H1 (cell line): ENCODE data around the gene BTBD9. TPM values are rescaled to one million over a fixed set of nuclear protein-coding genes. Genes with fewer than 3 reads are reported as not detected.

Experiments
- CTCF ChIA-PET: fragments of 300-600 bp; sonication (Branson Sonifier 250); formaldehyde crosslinking; loops from one replicate; lab custom pipeline; 2021; ENCODE audit not compliant: partially characterized antibody; lab: Charles Lee
- POLR2A ChIA-PET: fragments of 300-600 bp; sonication (Branson Sonifier 250); formaldehyde crosslinking; loops from one replicate; lab custom pipeline; 2021; ENCODE audit warnings: inconsistent platforms; ENCODE audit not compliant: partially characterized antibody; lab: Charles Lee
- DNase-seq, 2 experiments: peaks; one replicate each; pipeline versions ENCODE4 v3.0.0 to v3.0.0-alpha.2; 2010 to 2022; ENCODE audit warnings: low spot score in 2 of 2, low read depth in 1 of 2, mixed read lengths in 1 of 2
- FAIRE-seq: peaks from 2 replicates; lab custom pipeline; 2011; peaks lifted over from hg19 to GRCh38; lab: Jason Lieb, UNC
- H2AFZ ChIP-seq: 2 replicates; pipeline ENCODE4 v1.8.1; 2012; ENCODE audit warnings: low read length, inconsistent platforms
- H2AK5ac ChIP-seq: 2 replicates; pipeline ENCODE4 v1.6.1; 2013; ENCODE audit warnings: low read depth, low read length
- H2BK120ac ChIP-seq: replicated peaks from 2 replicates; pipeline ENCODE3; 2013; ENCODE audit warnings: low read depth, low read length, inconsistent platforms
- H2BK12ac ChIP-seq: 2 replicates; pipeline ENCODE4 v1.6.1; 2013; ENCODE audit warnings: low read depth, low read length
- H2BK15ac ChIP-seq: 2 replicates; pipeline ENCODE4 v1.6.1; 2013; ENCODE audit warnings: low read length
- H2BK20ac ChIP-seq: 2 replicates; pipeline ENCODE4 v1.6.1; 2013; ENCODE audit warnings: low read length
- H2BK5ac ChIP-seq: 2 replicates; pipeline ENCODE4 v1.6.1; 2013; ENCODE audit warnings: low read depth, low read length
- H3K14ac ChIP-seq: 2 replicates; pipeline ENCODE4 v1.6.1; 2013; ENCODE audit warnings: inconsistent platforms; ENCODE audit not compliant: insufficient read length
- H3K18ac ChIP-seq: 2 replicates; pipeline ENCODE4 v1.6.1; 2013; ENCODE audit warnings: low read length; ENCODE audit errors: extremely low read depth
- H3K23ac ChIP-seq: 2 replicates; pipeline ENCODE4 v1.6.1; 2013; ENCODE audit warnings: inconsistent platforms; ENCODE audit not compliant: insufficient read length
- H3K23me2 ChIP-seq: 2 replicates; pipeline ENCODE4 v1.6.1; 2013; ENCODE audit warnings: low read depth, low read length
- H3K27ac ChIP-seq: 2 replicates; pipeline ENCODE4 v1.6.1; 2011; ENCODE audit warnings: low read depth, low read length, inconsistent platforms
- H3K27me3 ChIP-seq, 4 experiments: replicated peaks in 1 of 4; 1 replicate in 1 of 4; 2 replicates in 3 of 4; pipeline versions ENCODE4 v1.6.1 to v1.8.1; 2011 to 2013; ENCODE audit warnings: low read length in 3 of 4, mild to moderate bottlenecking in 3 of 4, inconsistent platforms in 2 of 4, mixed read lengths in 2 of 4, moderate library complexity in 1 of 4; ENCODE audit not compliant: control insufficient read depth in 3 of 4, insufficient read depth in 3 of 4; ENCODE audit errors: extremely low read depth in 1 of 4
- H3K36me3 ChIP-seq, 4 experiments: 2 replicates each; pipeline versions ENCODE4 v1.6.1 to v1.8.1; 2011 to 2013; ENCODE audit warnings: mild to moderate bottlenecking in 4 of 4, low read length in 3 of 4, moderate library complexity in 2 of 4, control low read depth in 1 of 4, inconsistent platforms in 1 of 4; ENCODE audit not compliant: insufficient read depth in 4 of 4, control insufficient read depth in 2 of 4
- H3K4ac ChIP-seq: replicated peaks from 2 replicates; pipeline ENCODE3; 2013; ENCODE audit warnings: low read length, low read depth, mixed read lengths, inconsistent platforms; ENCODE audit not compliant: insufficient read length
- H3K4me1 ChIP-seq, 4 experiments: replicated peaks in 1 of 4; 1 replicate in 1 of 4; 2 replicates in 3 of 4; pipeline versions ENCODE4 v1.6.1 to v1.8.1; 2011 to 2013; ENCODE audit warnings: low read length in 3 of 4, inconsistent platforms in 2 of 4, mixed read lengths in 1 of 4; ENCODE audit not compliant: insufficient read depth in 4 of 4, control insufficient read depth in 3 of 4
- H3K4me2 ChIP-seq, 2 experiments: 2 replicates each; pipeline versions ENCODE4 v1.6.1 to v1.8.1; 2011 to 2013; ENCODE audit warnings: low read depth in 2 of 2, low read length in 2 of 2, control low read depth in 1 of 2, inconsistent platforms in 1 of 2, mild to moderate bottlenecking in 1 of 2; ENCODE audit not compliant: insufficient read depth in 1 of 2
- H3K4me3 ChIP-seq, 4 experiments: fragments of 200-600, 300-600 bp in 1 of 4; sonication (generic), shearing (Covaris generic), sonication (Bioruptor Twin) in 1 of 4; 2 replicates each; pipeline versions ENCODE4 v1.5.1 to v1.8.1; 2011 to 2016; ENCODE audit warnings: low read length in 4 of 4, low read depth in 3 of 4, control low read depth in 2 of 4, inconsistent platforms in 2 of 4, mild to moderate bottlenecking in 2 of 4, mixed read lengths in 1 of 4, moderate library complexity in 1 of 4; ENCODE audit not compliant: insufficient read depth in 2 of 4; ENCODE audit errors: extremely low read depth in 1 of 4
- H3K56ac ChIP-seq: replicated peaks from 2 replicates; pipeline ENCODE3; 2013; ENCODE audit warnings: low read depth, mild to moderate bottlenecking, mixed read lengths, low read length, inconsistent platforms; ENCODE audit not compliant: insufficient read length
- H3K79me1 ChIP-seq: 2 replicates; pipeline ENCODE4 v1.6.1; 2013; ENCODE audit warnings: low read depth, low read length, control low read depth
- H3K79me2 ChIP-seq, 2 experiments: 2 replicates each; pipeline versions ENCODE4 v1.6.1 to v1.8.1; 2012 to 2013; ENCODE audit warnings: low read length in 2 of 2, mild to moderate bottlenecking in 2 of 2, inconsistent platforms in 1 of 2; ENCODE audit not compliant: insufficient read depth in 2 of 2, control insufficient read depth in 1 of 2
- H3K9ac ChIP-seq, 4 experiments: replicated peaks in 1 of 4; 1 replicate in 1 of 4; 2 replicates in 3 of 4; pipeline versions ENCODE4 v1.6.1 to v1.8.1; 2011 to 2013; ENCODE audit warnings: low read depth in 3 of 4, low read length in 3 of 4, control low read depth in 2 of 4, mild to moderate bottlenecking in 2 of 4, moderate library complexity in 2 of 4, inconsistent platforms in 1 of 4; ENCODE audit errors: extremely low read depth in 1 of 4
- H3K9me3 ChIP-seq, 2 experiments: 2 replicates each; pipeline versions ENCODE4 v1.6.1 to v1.8.1; 2012 to 2013; ENCODE audit warnings: mild to moderate bottlenecking in 2 of 2, moderate library complexity in 2 of 2, control low read depth in 1 of 2, inconsistent platforms in 1 of 2, low read depth in 1 of 2, low read length in 1 of 2, mixed read lengths in 1 of 2; ENCODE audit not compliant: insufficient read depth in 2 of 2
- H4K20me1 ChIP-seq, 2 experiments: replicated peaks in 1 of 2; 2 replicates each; pipeline versions ENCODE3 to v1.8.1; 2011 to 2013; ENCODE audit warnings: inconsistent platforms in 2 of 2, low read length in 2 of 2, mild to moderate bottlenecking in 1 of 2; ENCODE audit not compliant: insufficient read depth in 2 of 2, control insufficient read depth in 1 of 2
- H4K5ac ChIP-seq: 2 replicates; pipeline ENCODE4 v1.6.1; 2013; ENCODE audit warnings: low read length, low read depth, mixed read lengths, inconsistent platforms; ENCODE audit not compliant: insufficient read length
- H4K8ac ChIP-seq: 2 replicates; pipeline ENCODE4 v1.8.0; 2013; ENCODE audit warnings: mild to moderate bottlenecking, moderate library complexity, low read length, inconsistent platforms; ENCODE audit not compliant: insufficient read depth; ENCODE audit errors: extremely low read depth
- H4K91ac ChIP-seq: replicated peaks from 2 replicates; pipeline ENCODE3; 2013; ENCODE audit warnings: low read length, mixed read lengths, inconsistent platforms; ENCODE audit not compliant: insufficient read length
- ASH2L ChIP-seq: fragments of 200-600, 300-600 bp; sonication (generic); IDR thresholded peaks from one replicate; pipeline ENCODE4 v1.7.1; 2017; ENCODE audit warnings: low read length
- CHD1 ChIP-seq: IDR thresholded peaks from 2 replicates; pipeline ENCODE4 v1.6.1; 2012; ENCODE audit warnings: low read depth, low read length, improper control_type of control experiment
- CTBP2 ChIP-seq: IDR thresholded peaks from 2 replicates; pipeline ENCODE4 v1.7.0; 2011; ENCODE audit warnings: borderline replicate concordance, mild to moderate bottlenecking, moderate library complexity, mixed read lengths, low read length; ENCODE audit not compliant: insufficient read depth, insufficient read length
- FOSL1 ChIP-seq: IDR thresholded peaks from 2 replicates; pipeline ENCODE4 v1.6.1; 2011; ENCODE audit warnings: mild to moderate bottlenecking, low read depth, low read length, moderate library complexity; ENCODE audit not compliant: insufficient read depth
- KDM5A ChIP-seq: fragments of 200-600 bp; IDR thresholded peaks from 2 replicates; pipeline ENCODE4 v1.7.1; 2012; ENCODE audit warnings: mild to moderate bottlenecking, low read length, inconsistent platforms, mixed read lengths
- NRF1 ChIP-seq: IDR thresholded peaks from 2 replicates; pipeline ENCODE4 v1.6.1; 2011; ENCODE audit warnings: mild to moderate bottlenecking, low read depth, low read length, improper control_type of control experiment
- RFX5 ChIP-seq: IDR thresholded peaks from 2 replicates; pipeline ENCODE4 v1.6.1; 2011; ENCODE audit warnings: low read depth, low read length, improper control_type of control experiment, borderline replicate concordance
- RXRA ChIP-seq: IDR thresholded peaks from 2 replicates; pipeline ENCODE4 v1.6.1; 2011; ENCODE audit warnings: low read depth, mild to moderate bottlenecking, low read length, moderate library complexity; ENCODE audit not compliant: insufficient read depth
- SAP30 ChIP-seq: fragments of 300-600 bp; sonication (generic); IDR thresholded peaks from 2 replicates; pipeline ENCODE4 v1.7.1; 2012; ENCODE audit warnings: low read length, moderate library complexity, mild to moderate bottlenecking, inconsistent platforms; ENCODE audit not compliant: insufficient read depth, insufficient replicate concordance
- SP4 ChIP-seq: IDR thresholded peaks from 2 replicates; pipeline ENCODE4 v1.6.1; 2012; ENCODE audit warnings: low read length, inconsistent platforms
- TAF1 ChIP-seq: IDR thresholded peaks from 2 replicates; pipeline ENCODE4 v1.6.1; 2011; ENCODE audit warnings: mild to moderate bottlenecking, low read depth, low read length
- TEAD4 ChIP-seq: IDR thresholded peaks from 2 replicates; pipeline ENCODE4 v1.6.1; 2012; ENCODE audit warnings: low read depth, low read length, inconsistent platforms, mixed read lengths
- YY1 ChIP-seq: IDR thresholded peaks from 2 replicates; pipeline ENCODE4 v1.6.1; 2011; ENCODE audit warnings: low read depth, mild to moderate bottlenecking, low read length
- WGBS, 2 experiments: shearing (Covaris generic) in 1 of 2; methylation state at CpG; one replicate each; pipeline versions ENCODE4 v1.1.6 to v1.1.7; 2013 to 2015; ENCODE audit warnings: low lambda C conversion rate in 2 of 2, mixed read lengths in 2 of 2, inconsistent platforms in 1 of 2, low coverage in 1 of 2, missing lambda C conversion rate in 1 of 2; ENCODE audit not compliant: insufficient replicate concordance in 2 of 2, insufficient coverage in 1 of 2, insufficient read length in 1 of 2; ENCODE audit errors: extremely low coverage in 1 of 2, missing lambda C conversion rate in 1 of 2; 5-methylcytosine and 5-hydroxymethylcytosine counted together
- polyA plus RNA-seq, 7 experiments: library from polyadenylated mRNA; depleted of rRNA in 3 of 7; stranded (reverse) in 5 of 7; unstranded in 2 of 7; fragments of >200 nt in 5 of 7; fragments of 200-250 nt in 2 of 7; gene quantifications; 1 replicate in 5 of 7; 2 replicates in 1 of 7; 4 replicates in 1 of 7; pipeline versions ENCODE4 v1.2.1 to v1.2.3, GENCODE V29; 2011 to 2013; ENCODE audit warnings: missing spikeins in 2 of 7, mixed read lengths in 2 of 7
- total RNA-seq: library from RNA; stranded (reverse); fragmentation: NEBNext Ultra II Directional; extraction: Animal tissue kit (Norgen Biotek cat#: 25700); gene quantifications from 2 replicates; pipeline ENCODE4 v1.2.1, GENCODE V29; 2021

Gene BTBD9
- total and polyA plus RNA-seq, 2 of the 8 experiments (the other 6 are each of a cell fraction or from before 2014, with no cell fraction given): 0.92 to 4.1 TPM

DNA sequence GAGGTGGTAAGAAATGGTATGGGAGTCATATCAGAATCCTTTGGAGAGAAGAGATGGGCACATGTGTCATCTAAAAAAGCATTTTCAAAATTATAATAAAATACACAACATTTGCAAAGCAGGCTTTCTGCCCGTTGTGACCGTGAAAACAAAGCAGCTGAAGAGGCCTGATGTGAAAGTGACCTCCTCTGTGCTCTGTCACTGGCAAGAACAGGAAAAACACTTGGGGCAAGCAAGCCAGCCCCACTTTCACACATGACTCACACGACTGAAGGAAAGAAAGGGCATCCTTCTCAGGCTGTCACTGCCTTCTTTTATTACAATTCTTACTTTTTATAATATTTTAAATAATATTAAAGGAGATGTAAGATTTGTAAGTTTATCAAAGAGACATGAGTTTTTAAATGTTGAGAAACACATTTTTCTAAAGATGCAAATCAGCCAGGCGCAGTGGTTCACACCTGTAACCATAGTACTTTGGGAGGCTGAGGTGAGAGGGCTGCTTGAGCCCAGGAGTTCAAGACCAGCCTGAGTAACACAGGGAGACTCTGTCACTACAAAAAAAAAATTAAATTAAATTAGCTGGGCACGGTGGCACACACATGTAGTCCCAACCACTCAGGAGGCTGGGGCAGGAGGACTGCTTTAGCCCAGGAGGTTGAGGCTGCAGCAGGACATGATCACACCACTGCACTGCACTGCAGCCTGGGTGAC is 143.7 kb downstream of the BTBD9 start:
- Histone ChIP-seq H3K4me3 (no peak overlapping the region), H3K23me2 (no peaks in the 10 kb centered on the region), H3K79me1 (no peaks in the 10 kb centered on the region), H3K79me2 (no peaks in the 10 kb centered on the region), H3K56ac (no peak overlapping the region), H3K27ac (no peak overlapping the region), H2BK12ac (no peak overlapping the region), H3K14ac (no peak overlapping the region), H3K27me3 (no peaks in the 10 kb centered on the region), H4K91ac (no peak overlapping the region), H4K20me1 (no peaks in the 10 kb centered on the region), H3K4me1 (peaks cover 0 to 4% (median 0%) of the 10 kb centered on the region in 4 experiments; a peak in 1 of 7 replicates), H2BK15ac (no peak overlapping the region), H3K4me2 (no peak overlapping the region), H2BK120ac (no peak overlapping the region), H2BK5ac (no peak overlapping the region), H3K23ac (no peak overlapping the region), H3K4ac (no peak overlapping the region), H3K9ac (no peak overlapping the region), H3K9me3 (no peaks in the 10 kb centered on the region), H4K8ac (no peak overlapping the region; the same call in 1 of the 2 replicates), H4K5ac (no peak overlapping the region), H2AK5ac (no peak overlapping the region), H2BK20ac (no peak overlapping the region), H3K36me3 (no peaks in the 10 kb centered on the region), H3K18ac (no peak overlapping the region), H2AFZ (no peak overlapping the region)
- FAIRE-seq (no peak), DNase-seq (no peak)
- 89% methylated on average over 5 of the region's 5 CpGs; no CpG with 5 or more reads in 1 of the 2 experiments for WGBS, 2 experiments
- CTCF ChIA-PET: interaction anchor here (0.5 to 4.1 kb wide), 4 partner anchors 74 to 888 kb away, joined by 3 to 17 read pairs (median 3); no protein-coding TSS in a partner anchor
- POLR2A ChIA-PET: interaction anchor here (0.6 kb wide), 1 partner anchor 306 kb away, joined by 3 read pairs; no protein-coding TSS in a partner anchor
- no peak for TF ChIP-seq CTBP2
- no peak for TF ChIP-seq RXRA
- TF ChIP-seq CHD1: no peak
- TF ChIP-seq ASH2L: no peak
- no peak for TF ChIP-seq NRF1
- no peak for TF ChIP-seq TAF1
- no peak for TF ChIP-seq FOSL1
- no peak for TF ChIP-seq KDM5A
- TF ChIP-seq SAP30: no peak
- no peak for TF ChIP-seq YY1
- TF ChIP-seq TEAD4: no peak
- TF ChIP-seq SP4: no peak
- no peak for TF ChIP-seq RFX5
